ENCODE measurements around the gene FNBP1L.

GRCh38 chr1:93435443-93435842 lies 12.5 kb upstream of the FNBP1L start:
- no peak for TF ChIP-seq CTCF (IDR thresholded peaks at IDR 0.05)
- no peak for TF ChIP-seq POLR2A (IDR thresholded peaks at IDR 0.05)

All from right lobe of liver (tissue), 4 donors.